ENCODE measurements around the gene LILRB1.

DNA sequence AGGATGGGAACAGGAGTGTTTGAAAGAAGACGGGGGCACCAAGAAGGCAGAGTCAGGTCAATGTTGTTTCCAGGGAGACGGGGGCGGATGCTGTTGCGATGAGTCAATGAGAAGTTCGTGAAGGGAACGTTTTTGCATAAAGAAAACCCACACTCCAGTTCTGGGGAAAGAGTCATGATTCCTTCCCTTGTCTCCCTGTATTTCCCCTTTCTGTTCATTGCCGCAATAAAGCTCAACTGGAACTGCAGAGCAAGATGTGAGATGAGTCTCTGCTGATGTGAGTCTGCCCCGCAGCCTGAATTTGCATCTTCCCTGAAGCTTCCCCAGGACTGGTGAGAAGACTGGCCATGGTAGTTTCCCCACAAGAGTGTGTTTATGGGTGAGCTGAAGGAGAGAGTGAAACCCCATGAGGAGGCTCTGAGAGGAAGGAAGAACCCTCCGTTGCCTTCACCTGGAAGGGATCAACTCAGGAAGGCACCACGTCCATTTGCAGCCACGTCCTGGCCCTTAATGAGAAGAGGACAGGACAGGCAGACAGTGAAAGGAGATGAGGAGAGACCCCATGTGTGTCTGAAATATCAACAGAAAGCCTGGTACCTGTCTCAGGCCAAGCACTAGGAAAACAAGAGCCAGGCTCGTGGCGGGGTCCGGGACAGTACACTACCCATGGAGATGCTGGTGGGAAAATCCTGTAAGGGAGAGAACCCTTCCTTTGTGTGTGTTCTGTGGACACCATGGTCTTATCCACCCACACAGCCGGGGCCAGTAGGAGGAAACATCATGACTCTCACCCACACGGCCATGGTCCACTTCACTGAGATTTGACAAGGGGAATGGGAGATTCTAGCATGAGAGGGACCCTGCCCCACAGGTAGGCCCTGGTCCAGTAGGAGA, 23.1 kb upstream of the LILRB1 start:
- TF ChIP-seq, protein P1, sequence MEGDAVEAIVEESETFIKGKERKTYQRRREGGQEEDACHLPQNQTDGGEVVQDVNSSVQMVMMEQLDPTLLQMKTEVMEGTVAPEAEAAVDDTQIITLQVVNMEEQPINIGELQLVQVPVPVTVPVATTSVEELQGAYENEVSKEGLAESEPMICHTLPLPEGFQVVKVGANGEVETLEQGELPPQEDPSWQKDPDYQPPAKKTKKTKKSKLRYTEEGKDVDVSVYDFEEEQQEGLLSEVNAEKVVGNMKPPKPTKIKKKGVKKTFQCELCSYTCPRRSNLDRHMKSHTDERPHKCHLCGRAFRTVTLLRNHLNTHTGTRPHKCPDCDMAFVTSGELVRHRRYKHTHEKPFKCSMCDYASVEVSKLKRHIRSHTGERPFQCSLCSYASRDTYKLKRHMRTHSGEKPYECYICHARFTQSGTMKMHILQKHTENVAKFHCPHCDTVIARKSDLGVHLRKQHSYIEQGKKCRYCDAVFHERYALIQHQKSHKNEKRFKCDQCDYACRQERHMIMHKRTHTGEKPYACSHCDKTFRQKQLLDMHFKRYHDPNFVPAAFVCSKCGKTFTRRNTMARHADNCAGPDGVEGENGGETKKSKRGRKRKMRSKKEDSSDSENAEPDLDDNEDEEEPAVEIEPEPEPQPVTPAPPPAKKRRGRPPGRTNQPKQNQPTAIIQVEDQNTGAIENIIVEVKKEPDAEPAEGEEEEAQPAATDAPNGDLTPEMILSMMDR (conservative IDR thresholded peaks at IDR 0.05): no peak
- no peak for TF ChIP-seq ZFX (IDR thresholded peaks at IDR 0.05)

Measured in C4-2B (cell line).